ENCODE data around the gene SCGB1D1. TPM values are rescaled to one million over a fixed set of nuclear protein-coding genes. Genes with fewer than 3 reads are reported as not detected.

The SCGB1D1 gene
- total RNA-seq, 1 experiment from 2014 or later: not detected

GRCh38 chr11:62176766-62177165 lies 13.2 kb upstream of the SCGB1D1 start:
- Histone ChIP-seq H3K79me2 (ENCODE audit: low read depth) (no peaks in the 10 kb centered on the region), H3K36me3 (ENCODE audit: low read depth) (no peaks in the 10 kb centered on the region), H3K27me3 (ENCODE audit: insufficient read depth, low read depth) (peaks cover 96% of the 10 kb centered on the region), H4K20me1 (ENCODE audit: insufficient read depth) (no peaks in the 10 kb centered on the region), H3K9me2 (ENCODE audit: insufficient read depth) (no peaks in the 10 kb centered on the region), H3K4me2 (no peak overlapping the region), H2AFZ (no peak overlapping the region), H3F3A (ENCODE audit: insufficient read depth, low read depth) (no peaks in the 10 kb centered on the region), H3K27ac (no peak overlapping the region), H3K4me3 (no peak overlapping the region), H3K4me1 (replicated peaks; ENCODE audit: insufficient read depth) (no peaks in the 10 kb centered on the region), H3K9me3 (ENCODE audit: insufficient read depth, low read depth) (no peaks in the 10 kb centered on the region)
- intact Hi-C loops (cut with micrococcal nuclease; ENCODE audit: unreplicated experiment): no loop called here
- no peak for DNase-seq
- BruUV-seq (replicated peaks): no TSS peak
- TF ChIP-seq CTCF (conservative IDR thresholded peaks at IDR 0.05) (no peak), EZH2 (IDR thresholded peaks at IDR 0.05; ENCODE audit: low read depth) (no peak)
- CTCF ChIA-PET: interaction anchor here (0.6 kb wide), 1 partner anchor 72 kb away, joined by 3 read pairs; no protein-coding TSS in a partner anchor
- POLR2A ChIA-PET (ENCODE audit: unreplicated experiment): no interaction called here

- Histone ChIP-seq H2AFZ (no peak overlapping the region), H3K27ac (no peak overlapping the region), H3K9me2 (ENCODE audit: insufficient read depth) (no peaks in the 10 kb centered on the region), H3K4me3 (no peak overlapping the region), H3K36me3 (ENCODE audit: low read depth) (no peaks in the 10 kb centered on the region), H4K20me1 (ENCODE audit: insufficient read depth) (no peaks in the 10 kb centered on the region), H3K4me2 (no peak overlapping the region), H3F3A (ENCODE audit: insufficient read depth, low read depth) (no peaks in the 10 kb centered on the region), H3K27me3 (ENCODE audit: insufficient read depth, low read depth) (peaks cover 95% of the 10 kb centered on the region), H3K4me1 (replicated peaks; ENCODE audit: insufficient read depth) (no peaks in the 10 kb centered on the region), H3K9me3 (ENCODE audit: insufficient read depth, low read depth) (no peaks in the 10 kb centered on the region; the same call in 1 of the 2 replicates), H3K79me2 (ENCODE audit: low read depth) (no peaks in the 10 kb centered on the region)
- no TSS peak for BruUV-seq (replicated peaks)
- TF ChIP-seq CTCF (conservative IDR thresholded peaks at IDR 0.05) (no peak), EZH2 (IDR thresholded peaks at IDR 0.05; ENCODE audit: low read depth) (no peak)
- ChIA-PET CTCF (no interaction called here), POLR2A (ENCODE audit: unreplicated experiment) (interaction anchor here (0.6 kb wide), 1 partner anchor 1269 kb away, joined by 3 read pairs; no protein-coding TSS in a partner anchor)
- intact Hi-C loops (cut with micrococcal nuclease; ENCODE audit: unreplicated experiment): no loop called here
- DNase-seq: no peak
Observed at GRCh38 chr11:62179995-62180394, 10.0 kb upstream of the SCGB1D1 start.

- CTCF ChIA-PET: no interaction called here
- no TSS peak for BruUV-seq (replicated peaks)
- Histone ChIP-seq H3K4me2 (no peak overlapping the region), H3K9me3 (ENCODE audit: insufficient read depth, low read depth) (no peaks in the 10 kb centered on the region; the same call in 1 of the 2 replicates), H4K20me1 (ENCODE audit: insufficient read depth) (no peaks in the 10 kb centered on the region), H2AFZ (no peak overlapping the region), H3K79me2 (ENCODE audit: low read depth) (no peaks in the 10 kb centered on the region), H3F3A (ENCODE audit: insufficient read depth, low read depth) (no peaks in the 10 kb centered on the region), H3K27ac (no peak overlapping the region), H3K36me3 (ENCODE audit: low read depth) (no peaks in the 10 kb centered on the region), H3K9me2 (ENCODE audit: insufficient read depth) (no peaks in the 10 kb centered on the region), H3K4me3 (no peak overlapping the region), H3K27me3 (ENCODE audit: insufficient read depth, low read depth) (peaks cover 95% of the 10 kb centered on the region), H3K4me1 (replicated peaks; ENCODE audit: insufficient read depth) (no peaks in the 10 kb centered on the region)
- TF ChIP-seq EZH2 (IDR thresholded peaks at IDR 0.05; ENCODE audit: low read depth): no peak
- no peak for TF ChIP-seq CTCF (conservative IDR thresholded peaks at IDR 0.05)
- DNase-seq: no peak
- POLR2A ChIA-PET (ENCODE audit: unreplicated experiment): no interaction called here
- intact Hi-C loops (cut with micrococcal nuclease; ENCODE audit: unreplicated experiment): no loop called here
Observed at GRCh38 chr11:62181097-62181496, 8.9 kb upstream of the SCGB1D1 start.
